ENCODE measurements around the gene GPR137.

DNA sequence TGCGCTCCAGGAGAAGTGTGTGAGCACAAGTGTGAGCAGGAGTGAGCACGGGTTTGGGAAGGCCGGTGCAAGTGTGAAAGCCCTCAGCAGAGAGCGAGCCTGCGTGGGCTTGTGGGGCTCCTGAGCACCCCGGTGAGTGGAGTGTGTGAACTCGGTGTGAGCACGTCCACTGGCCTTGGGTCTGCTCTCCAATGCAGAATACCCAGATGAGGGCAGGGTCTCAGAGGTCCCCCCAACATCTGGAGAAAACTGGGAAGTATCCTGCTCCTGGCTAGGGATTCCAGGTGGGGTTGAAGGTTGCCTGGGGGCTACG, 20.9 kb downstream of the GPR137 start:
- no peak for TF ChIP-seq POLR2AphosphoS5 (IDR thresholded peaks at IDR 0.05; ENCODE audit: low read depth, low read length)
- TF ChIP-seq, protein P1, sequence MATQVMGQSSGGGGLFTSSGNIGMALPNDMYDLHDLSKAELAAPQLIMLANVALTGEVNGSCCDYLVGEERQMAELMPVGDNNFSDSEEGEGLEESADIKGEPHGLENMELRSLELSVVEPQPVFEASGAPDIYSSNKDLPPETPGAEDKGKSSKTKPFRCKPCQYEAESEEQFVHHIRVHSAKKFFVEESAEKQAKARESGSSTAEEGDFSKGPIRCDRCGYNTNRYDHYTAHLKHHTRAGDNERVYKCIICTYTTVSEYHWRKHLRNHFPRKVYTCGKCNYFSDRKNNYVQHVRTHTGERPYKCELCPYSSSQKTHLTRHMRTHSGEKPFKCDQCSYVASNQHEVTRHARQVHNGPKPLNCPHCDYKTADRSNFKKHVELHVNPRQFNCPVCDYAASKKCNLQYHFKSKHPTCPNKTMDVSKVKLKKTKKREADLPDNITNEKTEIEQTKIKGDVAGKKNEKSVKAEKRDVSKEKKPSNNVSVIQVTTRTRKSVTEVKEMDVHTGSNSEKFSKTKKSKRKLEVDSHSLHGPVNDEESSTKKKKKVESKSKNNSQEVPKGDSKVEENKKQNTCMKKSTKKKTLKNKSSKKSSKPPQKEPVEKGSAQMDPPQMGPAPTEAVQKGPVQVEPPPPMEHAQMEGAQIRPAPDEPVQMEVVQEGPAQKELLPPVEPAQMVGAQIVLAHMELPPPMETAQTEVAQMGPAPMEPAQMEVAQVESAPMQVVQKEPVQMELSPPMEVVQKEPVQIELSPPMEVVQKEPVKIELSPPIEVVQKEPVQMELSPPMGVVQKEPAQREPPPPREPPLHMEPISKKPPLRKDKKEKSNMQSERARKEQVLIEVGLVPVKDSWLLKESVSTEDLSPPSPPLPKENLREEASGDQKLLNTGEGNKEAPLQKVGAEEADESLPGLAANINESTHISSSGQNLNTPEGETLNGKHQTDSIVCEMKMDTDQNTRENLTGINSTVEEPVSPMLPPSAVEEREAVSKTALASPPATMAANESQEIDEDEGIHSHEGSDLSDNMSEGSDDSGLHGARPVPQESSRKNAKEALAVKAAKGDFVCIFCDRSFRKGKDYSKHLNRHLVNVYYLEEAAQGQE (IDR thresholded peaks at IDR 0.05; ENCODE audit: insufficient read depth in 1 of 2, low read depth in 2 of 2, low read length in 2 of 2) = no peak
